HepG2 (cell line): ENCODE results near the gene AQP11. TPM values are rescaled to one million over a fixed set of nuclear protein-coding genes. Genes with fewer than 3 reads are reported as not detected.

Experiments used
- ATAC-seq: fragments of 200-7000 bp; cut with Tn5 transposase; 3 replicates; pipeline ENCODE4 v1.9.1; 2020; ENCODE audit warnings: mild to moderate bottlenecking, moderate library complexity
- Bru-seq: library from RNA; stranded (reverse); fragments of 400-500 nt; gene quantifications from one replicate; lab custom pipeline; 2021; lab: Mats Ljungman, UMichigan
- BruChase-seq, 2 experiments: library from RNA; stranded (reverse); fragments of 400-500 nt; gene quantifications; one replicate each; lab custom pipeline; 2021; lab: Mats Ljungman, UMichigan
- BruUV-seq: library from RNA; stranded (reverse); fragments of 400-500 nt; replicated peaks from 2 replicates; lab custom pipeline; 2021; lab: Mats Ljungman, UMichigan
- CTCF ChIA-PET: fragments of 300-600 bp; formaldehyde crosslinking; extraction: SDS; loops from one replicate; lab custom pipeline; 2021; ENCODE audit warnings: low total read pairs, inconsistent platforms, low intra/inter-chr PET ratio; lab: Yijun Ruan, JAX
- POLR2A ChIA-PET: fragments of 350-600 bp; sonication (Branson Sonifier 250); formaldehyde crosslinking; loops from one replicate; lab custom pipeline; 2020; ENCODE audit warnings: antibody characterized with exemption, inconsistent platforms; lab: Yijun Ruan, JAX
- DNase-seq: peaks from one replicate; pipeline ENCODE4 v3.0.0-alpha.2; 2015; ENCODE audit warnings: low spot score
- FAIRE-seq: peaks from 3 replicates; lab custom pipeline; 2011; peaks lifted over from hg19 to GRCh38; lab: Jason Lieb, UNC
- H2AFZ ChIP-seq: one replicate; pipeline ENCODE4 v1.6.1; 2011; ENCODE audit warnings: low read length, inconsistent platforms
- H3K27ac ChIP-seq: fragments of 300-600 bp; 3 replicates; pipeline ENCODE4 v1.8.0; 2011; ENCODE audit warnings: mixed run types, mild to moderate bottlenecking, mixed read lengths, low read length, inconsistent platforms; ENCODE audit not compliant: insufficient read depth; ENCODE audit errors: extremely low read length
- H3K27me3 ChIP-seq, 2 experiments: fragments of 200-600 bp in 1 of 2; 2 replicates in 1 of 2; 3 replicates in 1 of 2; pipeline versions ENCODE4 v1.6.0 to v1.8.0; 2011; ENCODE audit warnings: low read length in 2 of 2, mild to moderate bottlenecking in 2 of 2, moderate library complexity in 2 of 2, inconsistent platforms in 1 of 2; ENCODE audit not compliant: insufficient read depth in 2 of 2, control insufficient read depth in 1 of 2
- H3K36me3 ChIP-seq, 2 experiments: fragments of 200-600 bp in 1 of 2; replicated peaks in 1 of 2; 2 replicates in 1 of 2; 3 replicates in 1 of 2; pipeline versions ENCODE4 v1.5.1 to v1.8.0; 2011; ENCODE audit warnings: low read length in 2 of 2, inconsistent platforms in 1 of 2; ENCODE audit not compliant: insufficient read depth in 2 of 2, control insufficient read depth in 1 of 2
- H3K4me1 ChIP-seq: 2 replicates; pipeline ENCODE4 v1.5.1; 2012; ENCODE audit warnings: low read length, inconsistent platforms; ENCODE audit not compliant: insufficient read depth
- H3K4me2 ChIP-seq: 2 replicates; pipeline ENCODE4 v1.6.0; 2011; ENCODE audit warnings: low read depth, low read length, inconsistent platforms
- H3K4me3 ChIP-seq, 3 experiments: fragments of 200-600 bp in 1 of 3; sonication (generic), shearing (Covaris generic) in 1 of 3; replicated peaks in 1 of 3; 2 replicates each; pipeline ENCODE4 v1.5.1; 2011 to 2016; ENCODE audit warnings: low read length in 3 of 3, inconsistent platforms in 2 of 3, low read depth in 2 of 3, mild to moderate bottlenecking in 2 of 3, control low read depth in 1 of 3, mixed read lengths in 1 of 3; ENCODE audit not compliant: insufficient read depth in 1 of 3
- H3K79me2 ChIP-seq: one replicate; pipeline ENCODE4 v1.6.1; 2011; ENCODE audit warnings: low read length, inconsistent platforms; ENCODE audit not compliant: insufficient read depth
- H3K9ac ChIP-seq: 2 replicates; pipeline ENCODE4 v1.6.0; 2011; ENCODE audit warnings: mild to moderate bottlenecking, low read depth, low read length, inconsistent platforms; ENCODE audit not compliant: insufficient read depth
- H3K9me3 ChIP-seq: 2 replicates; pipeline ENCODE4 v1.5.1; 2012; ENCODE audit warnings: mild to moderate bottlenecking, low read length
- H4K20me1 ChIP-seq: 2 replicates; pipeline ENCODE4 v1.6.0; 2011; ENCODE audit warnings: inconsistent platforms, mild to moderate bottlenecking, low read length, moderate library complexity; ENCODE audit not compliant: insufficient read depth
- FOXJ3 ChIP-seq: sonication (generic); formaldehyde crosslinking; IDR thresholded peaks from 2 replicates; pipeline ENCODE4 v1.4.0; 2020; ENCODE audit warnings: missing genetic modification reagents, mild to moderate bottlenecking, borderline replicate concordance
- MED13 ChIP-seq: sonication (generic); formaldehyde crosslinking; IDR thresholded peaks from 2 replicates; pipeline ENCODE4 v1.5.0; 2020; ENCODE audit warnings: missing genetic modification reagents
- NAIF1 ChIP-seq: sonication (generic); formaldehyde crosslinking; IDR thresholded peaks from 2 replicates; pipeline ENCODE4 v1.5.0; 2020; ENCODE audit warnings: mild to moderate bottlenecking, missing genetic modification reagents, borderline replicate concordance
- RNF2 ChIP-seq: fragments of 450-650 bp; conservative IDR thresholded peaks from 2 replicates; pipeline ENCODE4 v1.6.1; 2016; ENCODE audit warnings: low read depth
- ZBTB1 ChIP-seq: sonication (generic); formaldehyde crosslinking; IDR thresholded peaks from 2 replicates; pipeline ENCODE4 v1.4.0; 2020; ENCODE audit warnings: missing genetic modification reagents, borderline replicate concordance
- ZNF672 ChIP-seq: sonication (generic); formaldehyde crosslinking; IDR thresholded peaks from 2 replicates; pipeline ENCODE4 v1.8.1; 2022; ENCODE audit warnings: missing genetic modification reagents
- WGBS: methylation state at CpG from one replicate; pipeline ENCODE4 v1.1.6; 2017; ENCODE audit warnings: low lambda C conversion rate; 5-methylcytosine and 5-hydroxymethylcytosine counted together
- in situ Hi-C: cut with HindIII; loops from 2 replicates; pipeline ENCODE4 v1.10.0; 2017; ENCODE audit warnings: low pct_unique_long_range_greater_than_20kb; ENCODE audit not compliant: extremely low pct_ligation_motif_present
- intact Hi-C: fragments of 100-400 bp; cut with micrococcal nuclease; formaldehyde crosslinking; loops from one replicate; pipeline ENCODE4 v1.10.0; 2022; ENCODE audit not compliant: unreplicated experiment
- long read RNA-seq, 2 experiments: library from RNA in 1 of 2; library from polyadenylated mRNA in 1 of 2; stranded (forward) in 1 of 2; unstranded in 1 of 2; transcript quantifications; one replicate each; pipeline ENCODE4 v2.0.0, GENCODE V29; 2019 to 2022
- polyA minus RNA-seq, 3 experiments: library from RNA; depleted of rRNA, polyadenylated mRNA; stranded (reverse); fragments of >200 nt; gene quantifications; 2 replicates each; pipeline ENCODE4 v1.2.3, GENCODE V29; 2011; ENCODE audit warnings: low replicate concordance in 1 of 3
- polyA plus RNA-seq, 8 experiments: library from polyadenylated mRNA; depleted of rRNA in 3 of 8; stranded (reverse) in 7 of 8; unstranded in 1 of 8; fragments of >200 nt; fragmentation: Illumina TruSeq in 4 of 8; extraction: Trizol in 4 of 8; gene quantifications; 2 replicates each; pipeline versions ENCODE4 v1.2.1 to v1.2.3, GENCODE V29; 2011 to 2016; ENCODE audit warnings: low read depth in 4 of 8, missing spikeins in 1 of 8, mixed read lengths in 1 of 8; ENCODE audit not compliant: insufficient read depth in 1 of 8
- total RNA-seq, 5 experiments: library from RNA; depleted of rRNA; stranded (reverse); fragments of >200 nt; fragmentation: Illumina TruSeq; extraction: Trizol; gene quantifications; 2 replicates each; pipeline ENCODE4 v1.2.3, GENCODE V29; 2016; ENCODE audit warnings: low read depth in 1 of 5
- TF ChIP-seq, protein P1 (sequence below): sonication (generic); formaldehyde crosslinking; IDR thresholded peaks from 2 replicates; pipeline ENCODE4 v1.4.0; 2020; ENCODE audit warnings: missing genetic modification reagents, borderline replicate concordance
- TF ChIP-seq, protein P2 (sequence below): sonication (generic); formaldehyde crosslinking; IDR thresholded peaks from 2 replicates; pipeline ENCODE4 v1.4.0; 2020; ENCODE audit warnings: missing genetic modification reagents

Gene AQP11, protein sequence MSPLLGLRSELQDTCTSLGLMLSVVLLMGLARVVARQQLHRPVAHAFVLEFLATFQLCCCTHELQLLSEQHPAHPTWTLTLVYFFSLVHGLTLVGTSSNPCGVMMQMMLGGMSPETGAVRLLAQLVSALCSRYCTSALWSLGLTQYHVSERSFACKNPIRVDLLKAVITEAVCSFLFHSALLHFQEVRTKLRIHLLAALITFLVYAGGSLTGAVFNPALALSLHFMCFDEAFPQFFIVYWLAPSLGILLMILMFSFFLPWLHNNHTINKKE
- total RNA-seq (2016; rRNA removed; fragmentation: Illumina TruSeq; extraction: Trizol) (8.5 and 15.3 TPM in 2 replicates), polyA plus RNA-seq (2011; rRNA removed) (10.4 and 12.2 TPM in 2 replicates), polyA minus RNA-seq (2011; rRNA and poly(A)+ RNA removed; ENCODE audit: low replicate concordance) (0.47 and 27.9 TPM in 2 replicates), Bru-seq, nascent RNA (percentile 72 among the genes with signal in this experiment), BruChase-seq, experiment 1, labeled RNA remaining after a 6-hour chase (percentile 63 among the genes with signal in this experiment), BruChase-seq, experiment 2, labeled RNA remaining after a 2-hour chase (percentile 59 among the genes with signal in this experiment)
- 6.5 and 7.9 TPM in 2 replicates for total RNA-seq (2016; cell fraction: cytosol; rRNA removed; fragmentation: Illumina TruSeq; extraction: Trizol; ENCODE audit: low read depth)
- 9.4 and 15.2 TPM in 2 replicates for total RNA-seq (2016; cell fraction: insoluble cytoplasmic fraction; rRNA removed; fragmentation: Illumina TruSeq; extraction: Trizol)
- 10.0 and 11.2 TPM in 2 replicates for total RNA-seq (2016; cell fraction: membrane; rRNA removed; fragmentation: Illumina TruSeq; extraction: Trizol)
- total RNA-seq (2016; cell fraction: nucleus; rRNA removed; fragmentation: Illumina TruSeq; extraction: Trizol), result 15.0 and 16.5 TPM in 2 replicates
- polyA plus RNA-seq (2011; cell fraction: cytosol; rRNA removed), result 11.8 and 12.5 TPM in 2 replicates
- polyA plus RNA-seq (2011; cell fraction: nucleus; rRNA removed), result 17.3 and 18.8 TPM in 2 replicates
- 10.4 and 11.2 TPM in 2 replicates for polyA plus RNA-seq (2012)
- polyA plus RNA-seq (2016; cell fraction: cytosol; fragmentation: Illumina TruSeq; extraction: Trizol; ENCODE audit: low read depth), result 6.8 and 8.5 TPM in 2 replicates
- 10.0 and 10.3 TPM in 2 replicates for polyA plus RNA-seq (2016; cell fraction: insoluble cytoplasmic fraction; fragmentation: Illumina TruSeq; extraction: Trizol; ENCODE audit: low read depth)
- 8.8 and 9.2 TPM in 2 replicates for polyA plus RNA-seq (2016; cell fraction: membrane; fragmentation: Illumina TruSeq; extraction: Trizol; ENCODE audit: low read depth)
- 18.5 and 20.1 TPM in 2 replicates for polyA plus RNA-seq (2016; cell fraction: nucleus; fragmentation: Illumina TruSeq; extraction: Trizol; ENCODE audit: insufficient read depth, low read depth)
- polyA minus RNA-seq (2011; cell fraction: cytosol; rRNA and poly(A)+ RNA removed), result 8.8 and 10.0 TPM in 2 replicates
- 7.5 and 7.7 TPM in 2 replicates for polyA minus RNA-seq (2011; cell fraction: nucleus; rRNA and poly(A)+ RNA removed)
- long read RNA-seq, experiment 1, transcript AQP11-201 (3 exons, 2,152 nt), result major isoform, 40 of 47 reads
- long read RNA-seq, experiment 1, partial matches to known transcripts, result 0 of 47 reads
- long read RNA-seq, experiment 1, other reads (novel, unspliced or antisense), result 7 of 47 reads
- long read RNA-seq, experiment 2, transcript AQP11-201 (3 exons, 2,152 nt), result major isoform, 19 of 29 reads
- long read RNA-seq, experiment 2, partial matches to known transcripts, result 0 of 29 reads
- long read RNA-seq, experiment 2, other reads (novel, unspliced or antisense), result 10 of 29 reads

DNA sequence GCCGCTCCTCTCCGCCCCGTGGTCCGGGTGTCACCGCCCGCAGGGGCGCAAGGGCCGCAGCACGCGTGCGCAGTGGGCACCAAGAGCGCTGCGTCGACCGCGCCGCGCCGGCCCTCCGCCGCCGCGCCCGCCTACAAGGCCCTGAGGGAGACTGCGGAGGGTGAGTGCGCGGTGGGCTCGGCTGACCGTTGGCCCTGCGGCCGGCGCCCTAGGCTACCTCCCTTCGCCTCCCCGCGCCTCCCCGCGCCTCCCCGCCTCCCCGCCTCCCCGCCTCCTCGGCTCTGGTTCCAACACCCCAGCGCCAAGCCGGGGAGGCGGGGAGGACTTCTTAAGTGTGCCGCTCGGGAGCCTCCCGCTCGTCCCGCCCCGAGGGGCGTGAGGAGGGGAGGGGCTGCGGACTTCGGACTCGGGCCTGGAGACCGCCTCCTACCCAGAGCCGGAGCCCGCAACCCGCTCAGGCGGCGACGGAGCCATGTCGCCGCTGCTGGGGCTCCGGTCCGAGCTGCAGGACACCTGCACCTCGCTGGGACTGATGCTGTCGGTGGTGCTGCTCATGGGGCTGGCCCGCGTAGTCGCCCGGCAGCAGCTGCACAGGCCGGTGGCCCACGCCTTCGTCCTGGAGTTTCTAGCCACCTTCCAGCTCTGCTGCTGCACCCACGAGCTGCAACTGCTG is at the start of gene AQP11:
TSS of gene AQP11 (plus strand) at position 433 of the 673 bp plus-strand sequence. CDS start at position 473, 40 bp downstream.
- CTCF ChIA-PET, result no interaction called here
- peak; percentile 86 for DNase-seq
- FAIRE-seq, result no peak
- H3K4me1 ChIP-seq, result peaks cover 47% of the 10 kb centered on the region
- no peaks in the 10 kb centered on the region for H3K9me3 ChIP-seq
- H3K4me3 ChIP-seq, result peak within 1 kb of the TSS; percentile 68 to 87 (median 77)
- POLR2A ChIA-PET, result interaction anchor here (0.6 to 2.1 kb wide), 12 partner anchors 8 to 405 kb away, joined by 3 to 16 read pairs (median 6); partner anchors contain the start of genes CLNS1A and INTS4
- in situ Hi-C loops (no loop called here), intact Hi-C loops (no loop called here)
- H3K79me2 ChIP-seq, result peaks cover 20% of the 10 kb centered on the region
- no peaks in the 10 kb centered on the region for H3K36me3 ChIP-seq
- no peaks in the 10 kb centered on the region for H3K27me3 ChIP-seq
- peak within 1 kb of the TSS; percentile 86 for H3K9ac ChIP-seq
- no peaks in the 10 kb centered on the region for H4K20me1 ChIP-seq
- H3K4me2 ChIP-seq, result peak within 1 kb of the TSS; percentile 86
- no peak within 1 kb of the TSS for H2AFZ ChIP-seq
- no CpG with 5 or more reads among the region's 75 CpGs for WGBS
- peak within 1 kb of the TSS; percentile 90 for H3K27ac ChIP-seq
- ATAC-seq, result peak; percentile 87
- BruUV-seq, result no TSS peak
- TF ChIP-seq, protein P1, sequence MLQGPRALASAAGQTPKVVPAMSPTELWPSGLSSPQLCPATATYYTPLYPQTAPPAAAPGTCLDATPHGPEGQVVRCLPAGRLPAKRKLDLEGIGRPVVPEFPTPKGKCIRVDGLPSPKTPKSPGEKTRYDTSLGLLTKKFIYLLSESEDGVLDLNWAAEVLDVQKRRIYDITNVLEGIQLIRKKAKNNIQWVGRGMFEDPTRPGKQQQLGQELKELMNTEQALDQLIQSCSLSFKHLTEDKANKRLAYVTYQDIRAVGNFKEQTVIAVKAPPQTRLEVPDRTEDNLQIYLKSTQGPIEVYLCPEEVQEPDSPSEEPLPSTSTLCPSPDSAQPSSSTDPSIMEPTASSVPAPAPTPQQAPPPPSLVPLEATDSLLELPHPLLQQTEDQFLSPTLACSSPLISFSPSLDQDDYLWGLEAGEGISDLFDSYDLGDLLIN, result no peak
- TF ChIP-seq RNF2, result no peak; the same call in 1 of the 2 replicates
- peak; percentile 34; the same call in 1 of the 2 replicates for TF ChIP-seq MED13 (CRISPR knock-in tag)
- TF ChIP-seq NAIF1 (CRISPR knock-in tag), result no peak
- no peak for TF ChIP-seq ZBTB1 (CRISPR knock-in tag)
- no peak for TF ChIP-seq ZNF672
- TF ChIP-seq, protein P2, sequence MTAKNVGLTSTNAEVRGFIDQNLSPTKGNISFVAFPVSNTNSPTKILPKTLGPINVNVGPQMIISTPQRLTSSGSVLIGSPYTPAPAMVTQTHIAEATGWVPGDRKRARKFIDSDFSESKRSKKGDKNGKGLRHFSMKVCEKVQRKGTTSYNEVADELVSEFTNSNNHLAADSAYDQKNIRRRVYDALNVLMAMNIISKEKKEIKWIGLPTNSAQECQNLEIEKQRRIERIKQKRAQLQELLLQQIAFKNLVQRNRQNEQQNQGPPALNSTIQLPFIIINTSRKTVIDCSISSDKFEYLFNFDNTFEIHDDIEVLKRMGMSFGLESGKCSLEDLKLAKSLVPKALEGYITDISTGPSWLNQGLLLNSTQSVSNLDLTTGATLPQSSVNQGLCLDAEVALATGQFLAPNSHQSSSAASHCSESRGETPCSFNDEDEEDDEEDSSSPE (CRISPR knock-in tag), result peak; percentile 75; the same call in 1 of the 2 replicates
- peak; percentile 29; the same call in 1 of the 2 replicates for TF ChIP-seq FOXJ3 (CRISPR knock-in tag)
